Brain pericyte (primary cell): Measurements from ENCODE around the gene TAS1R1.
A peak's percentile ranks its signal among the peaks of the same experiment; 100 is the strongest.
"Not testable (repeated sequence)": the region's sequence is repeated elsewhere in the genome, so short reads cannot be mapped to it uniquely, and the experiment has no call there.

ENCODE experiments used
- DNase-seq: peaks from one replicate; pipeline ENCODE4 v3.0.0-alpha.2; 2012; ENCODE audit warnings: low read depth, low spot score

The TAS1R1 gene

DNA sequence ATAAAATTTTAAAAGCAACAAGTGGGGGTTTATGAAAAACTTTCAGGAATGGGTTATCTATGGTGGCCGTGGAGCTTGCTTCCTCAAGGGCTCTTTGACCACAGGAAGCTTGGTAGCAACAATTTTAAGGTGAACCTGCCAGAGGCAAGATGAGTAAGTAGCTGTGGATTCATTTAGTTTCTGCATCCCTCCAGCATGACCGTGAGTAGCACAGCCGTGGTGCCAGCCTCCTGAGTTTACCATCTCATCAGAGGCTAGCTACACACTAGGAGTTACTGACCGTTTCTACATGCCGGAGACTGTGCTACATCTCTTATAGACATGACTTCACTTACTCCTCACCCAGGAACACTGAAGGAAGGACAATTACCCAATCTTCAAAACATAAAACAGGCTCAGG is 33.6 kb upstream of the TAS1R1 start:
- no peak for DNase-seq

- no peak for DNase-seq
Observed at GRCh38 chr1:6523566-6523965, 31.5 kb upstream of the TAS1R1 start.

DNA sequence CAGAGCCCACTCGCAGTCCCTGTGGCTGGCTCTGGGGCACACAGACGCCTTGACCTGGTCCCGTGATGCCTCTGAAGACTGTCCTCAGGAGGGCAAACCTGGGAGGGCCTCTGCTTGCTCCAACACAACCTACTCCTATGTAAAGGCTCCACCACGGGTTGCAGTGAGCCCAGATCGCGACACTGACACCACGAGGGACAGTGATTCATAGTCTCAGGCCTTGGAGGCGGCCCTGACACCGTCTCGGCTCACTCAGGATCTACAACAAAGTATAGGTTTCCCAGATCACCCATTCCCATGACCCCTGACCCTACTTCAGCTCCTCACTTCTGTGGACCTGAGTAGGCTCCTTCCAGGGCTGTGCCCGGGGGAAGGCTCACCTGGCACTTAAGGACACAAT is 28.8 kb upstream of the TAS1R1 start:
- no peak for DNase-seq

DNA sequence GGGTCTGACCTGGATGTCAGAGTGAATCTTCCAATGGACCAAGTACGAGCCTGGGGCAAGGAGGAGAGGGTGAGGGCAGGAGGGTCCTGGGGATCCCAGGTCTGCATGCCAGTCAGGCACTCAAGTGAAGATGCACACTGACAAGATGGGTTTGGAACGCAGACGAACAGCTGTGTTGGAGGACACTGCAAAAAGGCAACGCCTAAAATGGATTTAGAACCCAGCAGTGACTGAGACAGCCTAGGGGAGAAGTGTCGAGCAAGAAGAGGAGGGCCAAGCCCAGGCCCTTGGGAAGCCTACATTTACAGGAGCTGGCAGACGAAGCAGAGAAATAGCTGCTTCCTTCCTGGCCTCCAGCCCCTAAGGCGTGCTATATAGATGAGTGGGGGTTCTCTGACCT is 26.6 kb upstream of the TAS1R1 start:
- DNase-seq = no peak

DNA sequence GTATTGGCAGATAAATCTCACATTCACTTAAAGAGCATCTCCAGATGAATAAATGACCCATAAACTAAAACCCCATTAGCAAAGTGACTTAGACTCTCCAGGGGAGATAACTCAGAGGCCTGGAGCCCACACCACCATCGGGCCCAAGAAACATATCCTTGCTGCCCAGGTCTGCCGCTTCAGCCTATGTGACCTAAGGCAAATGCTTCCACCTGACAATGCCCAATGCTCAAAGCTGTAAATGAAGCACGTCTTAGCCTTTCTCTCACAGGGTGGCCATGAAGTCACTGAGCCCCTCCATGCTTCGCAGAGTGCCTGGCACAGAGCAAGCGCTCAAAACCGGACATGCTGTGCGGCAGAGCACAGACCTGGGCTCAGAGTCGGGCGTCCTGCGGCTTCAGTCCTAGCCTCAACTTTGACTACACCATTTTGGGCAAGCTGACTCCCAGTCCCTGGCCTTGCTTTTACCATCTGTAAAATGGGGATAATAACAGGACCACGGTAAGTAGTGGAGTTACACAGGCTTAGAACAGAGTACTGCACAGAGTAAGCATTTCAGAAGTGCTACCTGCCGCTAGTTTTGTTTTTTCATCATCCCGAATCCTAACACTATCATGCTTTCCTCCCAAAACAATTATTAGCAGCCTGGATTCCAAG is 24.5 kb upstream of the TAS1R1 start:
- DNase-seq = no peak

GRCh38 chr1:6531996-6532395 is 23.1 kb upstream of the TAS1R1 start:
- no peak for DNase-seq

DNA sequence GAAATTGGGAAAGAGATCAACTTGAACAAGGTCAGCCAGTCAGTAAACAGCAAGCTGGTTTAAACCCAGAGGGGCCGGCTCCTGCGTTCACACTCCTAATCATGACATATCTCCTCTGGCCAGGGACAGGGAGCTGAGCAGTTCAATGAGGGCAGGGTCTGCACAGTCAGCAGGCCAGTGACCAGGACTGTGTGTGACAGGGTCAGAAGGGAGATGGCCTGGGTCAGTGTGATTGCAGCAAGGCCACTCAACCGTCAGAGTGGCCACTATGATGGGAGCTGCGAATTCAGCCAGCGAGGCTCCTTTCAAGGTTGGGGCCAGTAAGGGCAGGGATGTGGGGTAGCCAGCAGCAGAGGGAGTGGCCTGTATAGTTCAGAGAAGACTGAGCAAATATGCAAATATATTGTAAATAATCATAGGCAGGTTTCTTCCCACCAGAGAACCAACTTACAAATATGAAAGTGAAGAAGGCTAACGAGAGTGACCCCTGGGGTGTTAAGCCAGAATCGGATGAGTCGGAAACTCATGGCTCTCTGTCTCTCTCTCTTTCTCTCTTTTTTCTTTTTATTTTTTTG is 20.8 kb upstream of the TAS1R1 start:
- DNase-seq = no peak

GRCh38 chr1:6535214-6535613 is 19.9 kb upstream of the TAS1R1 start:
- no peak for DNase-seq

- DNase-seq = no peak
Observed at GRCh38 chr1:6536291-6536690, 18.8 kb upstream of the TAS1R1 start.

- DNase-seq = no peak
Observed at GRCh38 chr1:6538956-6539355, 16.2 kb upstream of the TAS1R1 start.

- DNase-seq = no peak
Observed at GRCh38 chr1:6544831-6545230, 10.3 kb upstream of the TAS1R1 start.

DNA sequence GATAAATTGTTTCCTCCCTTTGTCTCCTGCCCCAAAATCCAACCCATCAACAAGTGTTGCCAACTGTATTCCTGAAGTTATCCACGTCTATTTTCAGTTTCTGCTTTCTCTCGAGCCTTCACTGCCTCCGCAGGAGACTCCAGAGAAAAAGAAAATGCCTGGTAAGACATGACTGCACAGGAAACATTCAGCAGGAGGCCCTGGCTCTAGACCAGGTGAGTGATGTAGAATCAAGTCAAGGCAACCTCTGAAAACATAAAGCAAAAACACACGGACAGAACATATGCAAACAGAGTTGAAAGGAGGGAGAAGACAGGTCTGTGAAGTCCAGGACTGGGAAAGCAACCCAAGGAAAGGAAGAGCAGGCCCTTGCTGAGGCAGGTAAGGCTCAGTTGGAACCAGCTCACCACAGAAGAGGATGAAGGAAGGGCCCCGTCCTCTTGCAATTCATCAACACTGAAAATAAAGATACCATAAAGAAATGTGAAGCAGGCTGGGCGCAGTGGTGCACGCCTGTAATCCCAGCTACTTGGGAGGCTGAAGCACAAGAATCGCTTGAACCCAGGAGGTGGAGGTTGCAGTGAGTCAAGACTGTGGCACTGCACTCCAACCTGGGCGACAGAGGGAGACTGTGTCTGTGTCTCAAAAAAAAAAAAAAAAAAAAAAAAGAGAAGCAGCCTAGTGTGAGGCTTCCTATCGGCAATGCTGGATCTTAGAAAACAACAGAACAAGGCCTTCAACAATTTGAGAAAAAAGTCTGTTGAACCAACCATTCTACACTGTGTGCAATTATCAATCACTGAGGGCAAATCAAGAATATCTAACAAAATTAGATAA is 9.6 kb upstream of the TAS1R1 start:
- DNase-seq = no peak

DNA sequence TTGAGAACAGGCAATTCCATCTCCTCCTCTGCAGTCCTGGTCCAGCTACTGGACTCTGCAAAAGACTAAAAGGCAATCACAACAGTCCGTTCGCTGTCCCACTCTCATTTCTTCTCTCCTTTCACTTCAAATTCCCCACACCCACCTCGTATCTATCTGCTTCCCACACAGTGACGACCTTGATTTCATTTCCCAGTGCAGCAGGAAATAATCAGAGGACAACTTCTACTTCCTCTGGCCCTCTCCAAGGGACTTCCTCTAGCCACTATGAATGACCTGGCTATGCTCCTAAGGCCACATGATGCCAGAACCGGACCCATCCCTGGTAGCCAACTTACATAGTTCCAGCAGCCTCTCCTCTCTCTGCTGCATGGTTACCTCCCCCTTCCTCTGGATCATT is 8.8 kb upstream of the TAS1R1 start:
- no peak for DNase-seq

DNA sequence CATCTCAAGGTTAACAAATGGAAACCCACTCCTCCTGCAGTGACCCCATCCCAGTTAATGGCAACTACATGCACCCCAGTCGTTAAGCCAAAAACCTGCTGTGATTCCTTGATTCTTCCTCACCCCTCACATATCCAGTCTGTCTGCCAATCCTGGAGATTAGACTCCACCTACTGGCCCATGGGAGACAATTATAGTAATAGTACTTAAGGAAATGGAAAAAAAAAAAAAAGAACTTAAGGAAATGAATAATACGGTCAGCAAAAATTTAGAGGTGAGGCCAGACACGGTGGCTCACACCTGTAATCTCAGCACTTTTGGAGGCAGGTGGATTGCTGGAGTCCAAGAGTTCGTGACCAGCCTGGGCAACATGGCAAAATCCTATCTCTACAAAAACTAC is 7.8 kb upstream of the TAS1R1 start:
- DNase-seq = no peak

DNA sequence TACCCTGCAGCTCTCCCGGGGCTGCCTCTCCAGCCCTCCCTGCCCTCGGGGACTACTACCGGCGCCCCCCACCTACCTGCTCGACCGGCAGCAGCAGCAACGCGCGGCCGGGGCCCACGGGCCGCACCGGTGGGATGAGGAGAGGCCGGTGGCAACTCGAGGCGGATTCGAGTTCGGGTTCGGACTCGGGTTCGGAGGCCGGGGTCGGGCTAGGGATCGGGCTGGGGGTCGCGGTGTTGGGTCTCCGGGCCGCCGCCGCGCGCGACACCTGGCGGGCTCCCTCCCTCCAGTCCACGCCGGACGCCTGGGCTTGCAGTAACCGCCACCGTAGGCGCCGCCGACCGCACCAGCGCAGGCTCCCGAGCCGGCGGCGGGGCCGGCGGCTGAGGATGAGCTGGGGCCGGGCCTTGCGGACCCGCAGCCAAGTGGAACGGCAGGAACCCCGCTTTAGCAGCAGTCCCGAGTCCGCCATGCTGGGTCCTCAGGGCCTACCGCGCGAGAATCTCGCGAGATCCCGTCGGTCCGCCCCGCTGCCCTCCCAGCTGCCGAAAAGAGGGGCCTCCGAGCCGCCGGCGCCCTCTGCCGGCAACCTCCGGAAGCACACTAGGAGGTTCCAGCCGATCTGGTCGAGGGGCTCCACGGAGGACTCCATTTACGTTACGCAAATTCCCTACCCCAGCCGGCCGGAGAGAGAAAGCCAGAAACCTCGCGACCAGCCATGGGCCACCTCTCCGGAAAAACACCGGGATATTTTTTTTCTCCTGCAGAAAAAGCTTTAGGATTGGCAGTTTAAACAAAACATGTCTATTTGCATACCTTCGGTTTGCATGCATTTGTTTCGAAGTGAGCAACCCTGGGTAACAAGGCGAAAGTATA is 838 bp upstream of the TAS1R1 start, which contains the start of gene NOL9:
TSS of gene NOL9 (minus strand) at position 483 of the 876 bp plus-strand sequence. CDS start at position 472, 11 bp downstream.
- peak; percentile 67 for DNase-seq

DNA sequence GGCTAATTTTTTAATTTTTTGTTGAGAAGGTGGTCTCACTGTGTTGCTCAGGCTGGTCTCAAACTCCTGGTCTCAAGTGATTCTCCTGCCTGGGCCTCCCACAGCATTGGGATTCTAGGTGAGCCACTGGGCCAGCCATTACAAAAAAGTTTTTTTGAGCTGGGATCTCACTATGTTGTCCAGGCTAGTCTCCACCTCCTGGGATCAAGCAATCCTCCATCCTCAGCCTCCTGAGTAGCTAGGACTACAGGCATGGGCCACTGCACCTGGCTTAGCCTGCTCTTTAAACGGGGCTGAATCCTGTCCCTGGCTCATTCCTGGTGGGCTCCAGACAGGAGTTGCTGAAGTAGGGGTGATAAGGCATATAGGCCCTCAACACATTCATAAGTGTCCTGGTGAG is 2.5 kb downstream of the TAS1R1 start:
- DNase-seq = no peak

DNA sequence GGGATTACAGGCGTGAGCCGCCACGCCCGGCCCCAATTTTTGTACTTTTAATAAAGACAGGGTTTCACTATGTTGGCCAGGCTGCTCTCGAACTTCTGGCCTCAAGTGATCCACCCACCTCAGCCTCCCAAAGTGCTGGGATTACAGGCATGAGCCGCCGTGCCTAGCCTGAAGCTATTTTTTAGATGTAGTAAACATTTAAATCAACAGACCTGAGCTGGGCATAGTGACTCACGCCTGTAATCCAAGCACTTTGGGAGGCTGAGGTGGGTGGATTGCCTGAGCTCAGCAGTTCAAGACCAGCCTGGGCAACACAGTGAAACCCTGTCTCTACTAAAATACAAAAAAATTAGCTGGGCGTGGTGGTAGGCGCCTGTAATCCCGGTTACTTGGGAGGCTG is 4.1 kb downstream of the TAS1R1 start:
- not testable (repeated sequence) for DNase-seq

DNA sequence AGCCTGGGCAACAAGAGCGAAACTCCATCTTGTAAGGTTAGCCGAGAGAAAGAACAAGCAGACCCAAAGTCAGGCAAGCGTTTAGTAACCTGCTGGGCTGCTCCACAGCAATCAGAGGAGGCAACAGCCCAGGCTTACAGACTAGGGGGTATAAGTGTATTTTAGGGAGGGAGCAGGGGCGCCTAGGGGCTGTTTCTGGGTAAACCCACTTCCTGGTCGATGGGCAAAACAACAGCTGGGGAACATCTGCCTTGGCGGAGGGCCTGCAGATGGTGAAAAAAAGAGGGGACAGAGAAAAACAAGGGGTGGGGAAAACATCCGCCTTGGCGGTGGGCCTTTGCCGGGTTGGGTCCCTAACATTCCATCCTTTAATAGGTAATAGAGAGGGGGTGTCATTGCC is 5.2 kb downstream of the TAS1R1 start:
- DNase-seq = no peak

- DNase-seq = no peak
Observed at GRCh38 chr1:6569033-6569432, 13.9 kb downstream of the TAS1R1 start.

DNA sequence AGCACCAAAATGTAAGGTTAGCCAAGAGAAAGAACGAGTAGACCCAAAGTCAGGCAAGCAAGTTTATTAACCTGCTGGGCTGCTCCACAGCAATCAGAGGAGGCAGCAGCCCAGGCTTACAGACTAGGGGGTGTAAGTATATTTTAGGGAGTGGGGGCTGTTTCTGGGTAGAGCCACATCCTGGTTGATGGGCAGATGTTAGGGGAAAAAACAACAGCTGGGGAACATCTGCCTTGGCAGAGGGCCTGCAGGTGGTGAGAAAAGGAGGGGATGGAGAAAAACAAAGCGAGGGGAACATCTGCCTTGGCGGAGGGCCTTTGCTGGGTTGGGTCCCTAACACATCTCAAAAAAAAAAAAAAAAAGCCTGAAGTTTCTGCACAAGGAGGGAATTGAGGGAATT is 15.0 kb downstream of the TAS1R1 start:
- no peak for DNase-seq

DNA sequence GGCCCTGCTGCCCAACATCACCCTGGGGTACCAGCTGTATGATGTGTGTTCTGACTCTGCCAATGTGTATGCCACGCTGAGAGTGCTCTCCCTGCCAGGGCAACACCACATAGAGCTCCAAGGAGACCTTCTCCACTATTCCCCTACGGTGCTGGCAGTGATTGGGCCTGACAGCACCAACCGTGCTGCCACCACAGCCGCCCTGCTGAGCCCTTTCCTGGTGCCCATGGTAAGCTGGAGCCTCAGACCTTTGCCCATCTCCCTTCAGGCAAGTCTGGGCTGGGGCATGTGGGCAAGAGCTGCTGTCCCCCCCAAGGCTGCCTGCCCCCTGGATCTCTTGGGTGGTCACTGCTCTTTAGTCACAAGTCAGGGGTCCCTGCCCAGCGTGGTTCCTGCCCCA is 15.9 kb downstream of the TAS1R1 start:
- DNase-seq = no peak
